ENCODE data around the gene EPHB3.

Gene EPHB3

DNA sequence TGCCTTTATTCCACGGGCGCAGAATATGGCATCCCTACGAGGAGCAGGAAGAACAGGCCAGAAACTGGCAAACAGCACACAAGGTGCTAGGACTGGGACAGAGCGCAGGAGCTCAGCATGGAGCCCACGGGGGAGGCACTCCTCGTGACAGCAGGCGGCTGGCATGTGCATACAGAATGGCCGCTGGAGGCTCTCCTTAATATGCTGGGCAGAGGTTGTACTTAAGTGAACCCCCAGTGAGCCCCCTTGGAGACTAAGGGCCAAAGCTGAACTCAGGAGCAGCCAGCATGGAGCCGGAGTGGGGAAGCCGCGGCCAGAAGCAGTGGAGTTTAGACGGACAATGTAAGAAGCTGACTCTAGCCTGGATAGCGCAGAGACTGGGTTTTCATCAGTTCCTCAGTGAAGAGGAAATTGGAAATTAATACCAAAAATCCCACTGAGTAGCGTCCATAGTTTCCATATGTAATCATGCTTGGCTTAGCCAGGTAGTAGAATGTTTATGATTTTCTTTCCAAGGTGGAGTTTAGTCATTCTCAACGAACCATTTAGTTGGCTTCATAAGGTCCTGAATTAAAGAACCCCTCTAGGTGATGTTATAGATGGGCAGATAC, 69.4 kb downstream of the EPHB3 start:
- DNase-seq = no peak

DNA sequence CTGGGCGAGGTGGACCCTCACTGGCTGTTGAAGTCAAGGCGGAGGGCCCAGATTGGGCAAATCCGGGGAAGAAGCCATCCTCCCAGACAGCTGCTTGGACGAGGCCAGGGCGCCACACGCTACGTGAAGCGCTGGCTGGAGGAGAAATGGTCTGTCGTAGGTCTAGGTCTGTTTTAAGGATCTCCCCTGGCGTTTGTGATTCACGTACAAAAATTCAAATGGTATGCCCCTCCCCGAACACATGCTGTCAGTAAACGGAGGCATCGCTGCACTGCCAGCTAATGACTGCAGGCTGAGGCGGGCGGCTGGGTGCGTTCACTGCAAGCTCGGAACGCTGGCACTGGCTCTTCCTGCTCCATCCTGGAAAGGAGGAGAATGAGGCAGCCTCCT, 69.9 kb downstream of the EPHB3 start:
- no peak for DNase-seq
